ENCODE measurements around the gene RPF1.

DNA sequence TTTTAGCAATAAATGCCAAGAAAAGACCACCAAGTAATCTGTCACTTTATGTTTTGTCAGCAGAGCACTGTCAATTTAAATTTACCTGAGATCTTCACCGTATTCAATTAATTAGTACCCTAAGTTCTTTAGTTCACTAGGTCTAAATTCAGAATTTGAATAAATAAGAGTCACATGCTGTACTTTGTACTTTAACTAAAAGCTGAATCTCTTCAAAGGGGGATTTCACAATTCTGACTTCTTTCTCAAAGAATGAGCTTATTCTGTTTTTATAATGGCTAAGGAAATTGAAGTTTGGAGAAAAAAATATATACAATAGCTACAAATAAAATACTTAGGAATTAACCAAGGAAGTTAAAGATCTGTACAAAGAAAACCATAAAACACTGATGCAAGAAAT is 29.4 kb downstream of the RPF1 start:
- TF ChIP-seq EP300 (IDR thresholded peaks at IDR 0.05) = no peak
- TF ChIP-seq, protein P1, sequence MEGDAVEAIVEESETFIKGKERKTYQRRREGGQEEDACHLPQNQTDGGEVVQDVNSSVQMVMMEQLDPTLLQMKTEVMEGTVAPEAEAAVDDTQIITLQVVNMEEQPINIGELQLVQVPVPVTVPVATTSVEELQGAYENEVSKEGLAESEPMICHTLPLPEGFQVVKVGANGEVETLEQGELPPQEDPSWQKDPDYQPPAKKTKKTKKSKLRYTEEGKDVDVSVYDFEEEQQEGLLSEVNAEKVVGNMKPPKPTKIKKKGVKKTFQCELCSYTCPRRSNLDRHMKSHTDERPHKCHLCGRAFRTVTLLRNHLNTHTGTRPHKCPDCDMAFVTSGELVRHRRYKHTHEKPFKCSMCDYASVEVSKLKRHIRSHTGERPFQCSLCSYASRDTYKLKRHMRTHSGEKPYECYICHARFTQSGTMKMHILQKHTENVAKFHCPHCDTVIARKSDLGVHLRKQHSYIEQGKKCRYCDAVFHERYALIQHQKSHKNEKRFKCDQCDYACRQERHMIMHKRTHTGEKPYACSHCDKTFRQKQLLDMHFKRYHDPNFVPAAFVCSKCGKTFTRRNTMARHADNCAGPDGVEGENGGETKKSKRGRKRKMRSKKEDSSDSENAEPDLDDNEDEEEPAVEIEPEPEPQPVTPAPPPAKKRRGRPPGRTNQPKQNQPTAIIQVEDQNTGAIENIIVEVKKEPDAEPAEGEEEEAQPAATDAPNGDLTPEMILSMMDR (IDR thresholded peaks at IDR 0.05) = no peak
- no peak for TF ChIP-seq POLR2A (IDR thresholded peaks at IDR 0.05)
- no peak for TF ChIP-seq POLR2AphosphoS5 (IDR thresholded peaks at IDR 0.05)

Measured in gastroesophageal sphincter (tissue), 3 donors.